B cell (primary cell): ENCODE data around the gene MBP. TPM values are rescaled to one million over a fixed set of nuclear protein-coding genes. Genes with fewer than 3 reads are reported as not detected.

ENCODE experiments used
- ATAC-seq: fragments of 200-7000 bp; cut with Tn5 transposase; one replicate; pipeline ENCODE4 v1.10.0; 2021; ENCODE audit warnings: low read depth, mild to moderate bottlenecking, moderate number of reproducible peaks, moderate library complexity
- CTCF ChIA-PET: fragments of 350-600 bp; sonication (Branson Sonifier 250); formaldehyde crosslinking; loops from one replicate; lab custom pipeline; 2021; ENCODE audit warnings: antibody characterized with exemption, inconsistent platforms; lab: Charles Lee
- POLR2A ChIA-PET: fragments of 350-600 bp; sonication (Branson Sonifier 250); formaldehyde crosslinking; loops from one replicate; lab custom pipeline; 2021; ENCODE audit warnings: antibody characterized with exemption; lab: Charles Lee
- DNase-seq: peaks from one replicate; pipeline ENCODE4 v3.0.0; 2013
- H2AFZ ChIP-seq: 2 replicates; pipeline ENCODE4 v1.6.1; 2012; ENCODE audit warnings: mild to moderate bottlenecking, low read depth, low read length; ENCODE audit not compliant: insufficient read depth, poor library complexity, severe bottlenecking
- H3K27ac ChIP-seq, 2 donors: 1 replicate in 1 of 2; 2 replicates in 1 of 2; pipeline ENCODE4 v1.5.1; 2012 to 2013; ENCODE audit warnings: low read length in 2 of 2, mild to moderate bottlenecking in 2 of 2, moderate library complexity in 1 of 2
- H3K27me3 ChIP-seq, 4 experiments: fragments of 200-600 bp in 1 of 4; sonication (generic) in 1 of 4; replicated peaks in 1 of 4; 1 replicate in 2 of 4; 2 replicates in 2 of 4; pipeline versions ENCODE4 v1.6.1 to v1.7.0; 2013 to 2016; ENCODE audit warnings: low read length in 3 of 4, mild to moderate bottlenecking in 2 of 4, mixed read lengths in 1 of 4, moderate library complexity in 1 of 4; ENCODE audit not compliant: insufficient read depth in 4 of 4, control insufficient read depth in 3 of 4; ENCODE audit errors: control extremely low read depth in 1 of 4
- H3K36me3 ChIP-seq, 2 experiments: replicated peaks in 1 of 2; 1 replicate in 1 of 2; 2 replicates in 1 of 2; pipeline versions ENCODE4 v1.6.1 to v1.7.1; 2013; ENCODE audit warnings: low read length in 1 of 2; ENCODE audit not compliant: insufficient read depth in 2 of 2, control insufficient read depth in 1 of 2; ENCODE audit errors: control extremely low read depth in 1 of 2, extremely low read depth in 1 of 2
- H3K4me1 ChIP-seq, 2 donors: fragments of 200-600 bp in 1 of 2; sonication (generic) in 1 of 2; 1 replicate in 1 of 2; 2 replicates in 1 of 2; pipeline versions ENCODE4 v1.5.1 to v1.6.1; 2013 to 2017; ENCODE audit warnings: low read length in 2 of 2; ENCODE audit not compliant: control insufficient read depth in 2 of 2, insufficient read depth in 2 of 2
- H3K4me2 ChIP-seq: replicated peaks from 2 replicates; pipeline ENCODE3; 2012; ENCODE audit warnings: mild to moderate bottlenecking, low read depth, low read length; ENCODE audit not compliant: poor library complexity, severe bottlenecking
- H3K4me3 ChIP-seq, 5 experiments: fragments of 200-600 bp in 1 of 5; sonication (generic) in 1 of 5; 1 replicate in 3 of 5; 2 replicates in 2 of 5; pipeline versions ENCODE4 v1.5.1 to v1.7.0; 2011 to 2016; ENCODE audit warnings: low read length in 4 of 5, mild to moderate bottlenecking in 4 of 5, low read depth in 2 of 5, control low read depth in 1 of 5, moderate library complexity in 1 of 5; ENCODE audit not compliant: insufficient read depth in 1 of 5; ENCODE audit errors: control extremely low read depth in 1 of 5, extremely low read depth in 1 of 5
- H3K79me2 ChIP-seq: fragments of 200-600 bp; sonication (generic); one replicate; pipeline ENCODE4 v1.6.0; 2016; ENCODE audit warnings: low read length; ENCODE audit not compliant: control insufficient read depth, insufficient read depth
- H3K9ac ChIP-seq: fragments of 200-600 bp; sonication (generic); 2 replicates; pipeline ENCODE4 v1.6.1; 2017; ENCODE audit warnings: mild to moderate bottlenecking, low read length, moderate library complexity
- H3K9me3 ChIP-seq, 3 donors: one replicate each; pipeline versions ENCODE4 v1.6.1 to v1.7.1; 2013; ENCODE audit warnings: low read length in 2 of 3; ENCODE audit not compliant: control insufficient read depth in 2 of 3, insufficient read depth in 1 of 3; ENCODE audit errors: control extremely low read depth in 1 of 3
- H4K20me1 ChIP-seq: 2 replicates; pipeline ENCODE4 v1.6.0; 2012; ENCODE audit warnings: mild to moderate bottlenecking, low read length; ENCODE audit not compliant: insufficient read depth, control insufficient read depth, poor library complexity, severe bottlenecking
- H3K27ac Mint-ChIP-seq: one replicate; pipeline ENCODE4 v1.8.0; 2021; ENCODE audit warnings: mixed read lengths
- H3K27me3 Mint-ChIP-seq: one replicate; pipeline ENCODE4 v1.8.0; 2021; ENCODE audit warnings: mixed read lengths
- H3K4me1 Mint-ChIP-seq: one replicate; pipeline ENCODE4 v1.8.0; 2021; ENCODE audit warnings: mixed read lengths
- H3K4me3 Mint-ChIP-seq: one replicate; pipeline ENCODE4 v1.8.0; 2021; ENCODE audit warnings: mixed read lengths
- H3K9me3 Mint-ChIP-seq: one replicate; pipeline ENCODE4 v1.8.0; 2022; ENCODE audit warnings: mixed read lengths; ENCODE audit not compliant: insufficient read depth
- EZH2 ChIP-seq: IDR thresholded peaks from 2 replicates; pipeline ENCODE4 v1.6.1; 2012; ENCODE audit warnings: borderline replicate concordance, low read depth, mild to moderate bottlenecking, moderate library complexity, low read length; ENCODE audit not compliant: insufficient read depth, poor library complexity, severe bottlenecking
- WGBS: methylation state at CpG from one replicate; pipeline ENCODE4 v1.1.5; 2013; ENCODE audit warnings: missing lambda C conversion rate; ENCODE audit not compliant: insufficient coverage; 5-methylcytosine and 5-hydroxymethylcytosine counted together
- intact Hi-C: fragments of 100-400 bp; cut with micrococcal nuclease; formaldehyde crosslinking; loops from one replicate; pipeline ENCODE4 v1.10.0; 2022
- polyA plus RNA-seq: library from polyadenylated mRNA; depleted of rRNA; stranded (reverse); fragments of >200 nt; gene quantifications from 2 replicates; pipeline ENCODE4 v1.2.3, GENCODE V29; 2012
- total RNA-seq, 2 donors: library from RNA; stranded (reverse); fragments of 120-200 nt in 1 of 2; gene quantifications; 1 replicate in 1 of 2; 2 replicates in 1 of 2; pipeline versions ENCODE4 v1.2.3 to v1.2.4, GENCODE V29; 2013 to 2022
- TF ChIP-seq, protein P1 (sequence below): fragments of 200-600 bp; IDR thresholded peaks from one replicate; pipeline ENCODE4 v1.8.0; 2022; ENCODE audit warnings: antibody characterized with exemption, mild to moderate bottlenecking

MBP gene
- total and polyA plus RNA-seq, 2 donors (not counting 1 experiment from before 2014, with no cell fraction given) = 30.1 to 192 TPM

DNA sequence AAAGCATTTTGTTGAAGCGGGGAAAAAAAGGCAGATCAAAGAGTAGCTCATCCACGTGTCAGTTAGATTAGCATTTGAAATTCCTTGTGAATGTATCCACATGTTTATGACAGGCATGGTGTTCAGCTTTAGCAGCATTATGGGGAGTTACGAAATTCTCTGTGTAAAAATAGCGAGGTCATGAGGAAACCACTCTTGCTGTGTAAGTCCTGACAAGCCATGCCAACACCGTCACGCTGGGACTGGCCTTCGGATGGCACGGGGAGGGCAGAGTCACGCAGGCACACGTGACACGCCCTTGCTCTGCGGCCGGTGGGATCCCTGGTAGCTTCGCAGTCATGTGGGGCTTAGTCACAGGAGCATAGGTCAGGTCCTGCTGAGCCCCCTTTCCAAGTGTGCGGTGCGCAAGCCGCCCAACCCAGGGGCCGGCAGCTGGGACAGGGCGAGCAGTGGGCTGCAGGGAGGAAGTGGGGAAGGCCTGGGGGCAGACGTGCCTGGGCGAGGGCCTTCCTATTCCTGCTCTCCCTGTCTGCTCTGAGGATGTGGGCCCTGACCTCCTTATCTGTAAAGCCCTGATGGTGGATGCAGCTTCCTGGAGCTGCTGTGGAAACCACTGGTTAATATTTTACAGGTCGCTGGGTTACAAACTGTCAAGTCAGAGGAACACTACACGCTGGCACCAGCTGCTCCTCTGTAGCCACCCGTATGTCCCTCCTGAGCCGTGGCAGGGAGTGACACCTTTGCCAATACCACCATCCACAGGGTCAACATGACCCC lies 18.0 kb downstream of the MBP start:
- H3K36me3 ChIP-seq = peaks cover 4 to 54% of the 10 kb centered on the region in 2 experiments
- peaks cover 82% of the 10 kb centered on the region for H3K79me2 ChIP-seq

DNA sequence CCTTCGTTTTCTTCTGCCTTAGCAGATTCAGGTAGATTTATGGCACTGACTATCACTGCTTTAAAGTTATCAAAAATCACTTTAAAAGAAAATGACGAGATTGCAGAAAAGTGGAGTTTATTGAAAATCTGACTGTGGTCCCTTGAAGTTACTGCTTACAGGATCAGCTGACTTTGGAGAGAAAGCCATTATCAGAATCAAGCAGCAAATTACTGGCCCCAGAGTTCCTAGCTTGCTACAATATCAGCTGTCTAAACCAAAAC lies 18.5 kb downstream of the MBP start:
- Histone ChIP-seq H3K27ac (no peak overlapping the region), H2AFZ (no peak overlapping the region), H3K4me1 (peaks cover 9 to 12% of the 10 kb centered on the region in 2 donors), H3K4me3 (no peak overlapping the region), H4K20me1 (peaks cover 67% of the 10 kb centered on the region), H3K4me2 (no peak overlapping the region), H3K27me3 (no peaks in the 10 kb centered on the region), H3K79me2 (peaks cover 76% of the 10 kb centered on the region), H3K36me3 (peaks cover 0 to 49% of the 10 kb centered on the region in 2 experiments), H3K9me3 (peaks cover 0 to 3% (median 0%) of the 10 kb centered on the region in 3 donors), H3K9ac (no peak overlapping the region)
- H3K27ac Mint-ChIP-seq = peak overlapping the region; percentile 38
- no peaks in the 10 kb centered on the region for H3K27me3 Mint-ChIP-seq
- ATAC-seq (no peak), DNase-seq (no peak)
- ChIA-PET CTCF (interaction anchor here (0.6 to 1.7 kb wide), 4 partner anchors 10 to 130 kb away, joined by 3 to 6 read pairs (median 4); no protein-coding TSS in a partner anchor), POLR2A (no interaction called here)
- TF ChIP-seq, protein P1, sequence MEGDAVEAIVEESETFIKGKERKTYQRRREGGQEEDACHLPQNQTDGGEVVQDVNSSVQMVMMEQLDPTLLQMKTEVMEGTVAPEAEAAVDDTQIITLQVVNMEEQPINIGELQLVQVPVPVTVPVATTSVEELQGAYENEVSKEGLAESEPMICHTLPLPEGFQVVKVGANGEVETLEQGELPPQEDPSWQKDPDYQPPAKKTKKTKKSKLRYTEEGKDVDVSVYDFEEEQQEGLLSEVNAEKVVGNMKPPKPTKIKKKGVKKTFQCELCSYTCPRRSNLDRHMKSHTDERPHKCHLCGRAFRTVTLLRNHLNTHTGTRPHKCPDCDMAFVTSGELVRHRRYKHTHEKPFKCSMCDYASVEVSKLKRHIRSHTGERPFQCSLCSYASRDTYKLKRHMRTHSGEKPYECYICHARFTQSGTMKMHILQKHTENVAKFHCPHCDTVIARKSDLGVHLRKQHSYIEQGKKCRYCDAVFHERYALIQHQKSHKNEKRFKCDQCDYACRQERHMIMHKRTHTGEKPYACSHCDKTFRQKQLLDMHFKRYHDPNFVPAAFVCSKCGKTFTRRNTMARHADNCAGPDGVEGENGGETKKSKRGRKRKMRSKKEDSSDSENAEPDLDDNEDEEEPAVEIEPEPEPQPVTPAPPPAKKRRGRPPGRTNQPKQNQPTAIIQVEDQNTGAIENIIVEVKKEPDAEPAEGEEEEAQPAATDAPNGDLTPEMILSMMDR = no peak
- no peak for TF ChIP-seq EZH2
- no CpG with 5 or more reads among the region's 2 CpGs for WGBS
- intact Hi-C loops = no loop called here
- H3K9me3 Mint-ChIP-seq = no peaks in the 10 kb centered on the region
- H3K4me3 Mint-ChIP-seq = no peak overlapping the region
- peaks cover 40% of the 10 kb centered on the region for H3K4me1 Mint-ChIP-seq

More for the DNA sequence above, 18.0 kb downstream of the MBP start:
- Histone ChIP-seq H2AFZ (no peak overlapping the region), H3K4me2 (no peak overlapping the region), H3K9me3 (peaks cover 0 to 3% (median 0%) of the 10 kb centered on the region in 3 donors), H3K27ac (peak overlapping the region in 1 of 2 donors; percentile 39), H3K4me3 (no peak overlapping the region), H3K27me3 (no peaks in the 10 kb centered on the region), H4K20me1 (peaks cover 68% of the 10 kb centered on the region), H3K4me1 (peaks cover 4 to 13% of the 10 kb centered on the region in 2 donors), H3K9ac (no peak overlapping the region)
- 67% methylated on average over 25 of the region's 25 CpGs for WGBS
- Mint-ChIP-seq H3K4me1 (peaks cover 40% of the 10 kb centered on the region), H3K27me3 (no peaks in the 10 kb centered on the region), H3K27ac (peak overlapping the region; percentile 38), H3K9me3 (no peaks in the 10 kb centered on the region), H3K4me3 (no peak overlapping the region)
- ChIA-PET POLR2A (no interaction called here), CTCF (interaction anchor here (0.6 to 1.7 kb wide), 5 partner anchors 10 to 131 kb away, joined by 3 to 6 read pairs (median 4); no protein-coding TSS in a partner anchor)
- no peak for TF ChIP-seq EZH2
- TF ChIP-seq, protein P1 = no peak
- DNase-seq (no peak), ATAC-seq (no peak)
- intact Hi-C loops = no loop called here
